ENCODE measurements around the gene GAS2L2.

GAS2L2 gene

GRCh38 chr17:35752945-35753764, at the start of gene GAS2L2:
Gene GAS2L2, minus strand, starts transcription at chr17:35753239. Its CDS starts 389 bp downstream, at chr17:35752850.
- DNase-seq, result no peak

- peak; percentile 64 for DNase-seq
Observed at GRCh38 chr17:35801583-35802224, 48.7 kb upstream of the GAS2L2 start.

GRCh38 chr17:35799942-35800341, 46.9 kb upstream of the GAS2L2 start:
- DNase-seq, result no peak

- no peak for DNase-seq
Observed at GRCh38 chr17:35797918-35798317, 44.9 kb upstream of the GAS2L2 start.

GRCh38 chr17:35797370-35797769, 44.3 kb upstream of the GAS2L2 start:
- no peak for DNase-seq

GRCh38 chr17:35796942-35797341, 43.9 kb upstream of the GAS2L2 start:
- no peak for DNase-seq

- no peak for DNase-seq
Observed at GRCh38 chr17:35795871-35796265, 42.8 kb upstream of the GAS2L2 start.

GRCh38 chr17:35795007-35795870, 42.2 kb upstream of the GAS2L2 start, which contains the start of gene MMP28:
Gene MMP28, minus strand, starts transcription at chr17:35795641. Its CDS starts 264 bp downstream, at chr17:35795377.
- peak; percentile 65 for DNase-seq

GRCh38 chr17:35793257-35793656, 40.2 kb upstream of the GAS2L2 start:
- DNase-seq, result no peak

- no peak for DNase-seq
Observed at GRCh38 chr17:35791681-35792350, 38.8 kb upstream of the GAS2L2 start.

GRCh38 chr17:35790841-35791240, 37.8 kb upstream of the GAS2L2 start:
- DNase-seq, result no peak

GRCh38 chr17:35788477-35789368, 35.7 kb upstream of the GAS2L2 start:
- no peak for DNase-seq

- DNase-seq, result no peak
Observed at GRCh38 chr17:35786941-35787432, 33.9 kb upstream of the GAS2L2 start.

GRCh38 chr17:35784895-35785294, 31.9 kb upstream of the GAS2L2 start:
- DNase-seq, result no peak

- DNase-seq, result no peak
Observed at GRCh38 chr17:35780950-35781349, 27.9 kb upstream of the GAS2L2 start.

- no peak for DNase-seq
Observed at GRCh38 chr17:35778641-35779196, 25.7 kb upstream of the GAS2L2 start.

- DNase-seq, result no peak
Observed at GRCh38 chr17:35775583-35775982, 22.5 kb upstream of the GAS2L2 start.

GRCh38 chr17:35775039-35775438, 22.0 kb upstream of the GAS2L2 start:
- no peak for DNase-seq

GRCh38 chr17:35774499-35774898, 21.5 kb upstream of the GAS2L2 start:
- DNase-seq, result no peak

GRCh38 chr17:35773679-35774425, 20.8 kb upstream of the GAS2L2 start:
- DNase-seq, result no peak
